DND-41 (cell line): ENCODE data around the gene ABCC4.

ENCODE experiments used
- ATAC-seq: fragments of 200-7000 bp; cut with Tn5 transposase; 3 replicates; pipeline ENCODE4 v1.9.1; 2021; ENCODE audit warnings: low read depth; ENCODE audit not compliant: insufficient read depth
- DNase-seq: peaks from one replicate; pipeline ENCODE4 v3.0.0-alpha.2; 2020
- H2AFZ ChIP-seq: 2 replicates; pipeline ENCODE4 v1.6.0; 2012; ENCODE audit warnings: low read depth, low read length
- H3K27ac ChIP-seq: 2 replicates; pipeline ENCODE4 v1.5.1; 2012; ENCODE audit warnings: low read length, inconsistent platforms
- H3K27me3 ChIP-seq: fragments of 200-600 bp; sonication (generic); 2 replicates; pipeline ENCODE4 v1.6.0; 2012; ENCODE audit warnings: low read length, mild to moderate bottlenecking, inconsistent platforms; ENCODE audit not compliant: insufficient read depth, poor library complexity
- H3K36me3 ChIP-seq: 2 replicates; pipeline ENCODE4 v1.5.1; 2012; ENCODE audit warnings: low read length, inconsistent platforms; ENCODE audit not compliant: insufficient read depth
- H3K4me1 ChIP-seq: 2 replicates; pipeline ENCODE4 v1.5.1; 2012; ENCODE audit warnings: mild to moderate bottlenecking, low read length; ENCODE audit not compliant: insufficient read depth
- H3K4me2 ChIP-seq: 2 replicates; pipeline ENCODE4 v1.6.0; 2012; ENCODE audit warnings: mild to moderate bottlenecking, moderate library complexity, low read length, inconsistent platforms; ENCODE audit not compliant: insufficient read depth
- H3K4me3 ChIP-seq, 2 experiments: fragments of 200-600 bp in 1 of 2; shearing (Covaris generic) in 1 of 2; 2 replicates each; pipeline ENCODE4 v1.5.1; 2012 to 2016; ENCODE audit warnings: inconsistent platforms in 2 of 2, low read length in 2 of 2, mild to moderate bottlenecking in 2 of 2, low read depth in 1 of 2, moderate library complexity in 1 of 2
- H3K79me2 ChIP-seq: 2 replicates; pipeline ENCODE4 v1.6.0; 2012; ENCODE audit warnings: low read length, inconsistent platforms; ENCODE audit not compliant: insufficient read depth
- H3K9ac ChIP-seq: 2 replicates; pipeline ENCODE4 v1.6.0; 2012; ENCODE audit warnings: low read depth, mild to moderate bottlenecking, inconsistent platforms, low read length, moderate library complexity
- H3K9me3 ChIP-seq: 2 replicates; pipeline ENCODE4 v1.5.1; 2012; ENCODE audit warnings: low read length, moderate library complexity, mild to moderate bottlenecking, inconsistent platforms; ENCODE audit not compliant: insufficient read depth, severe bottlenecking
- H4K20me1 ChIP-seq: 2 replicates; pipeline ENCODE4 v1.6.0; 2012; ENCODE audit warnings: low read length; ENCODE audit not compliant: insufficient read depth
- CTCF ChIP-seq: IDR thresholded peaks from 2 replicates; pipeline ENCODE4 v1.5.1; 2012; ENCODE audit warnings: borderline replicate concordance, low read length, moderate library complexity, mild to moderate bottlenecking; ENCODE audit not compliant: poor library complexity, severe bottlenecking; ENCODE audit errors: extremely low read depth
- EZH2 ChIP-seq: IDR thresholded peaks from 3 replicates; pipeline ENCODE4 v1.6.1; 2012; ENCODE audit warnings: borderline replicate concordance, low read depth, mild to moderate bottlenecking, moderate library complexity, low read length, inconsistent platforms; ENCODE audit not compliant: severe bottlenecking

Gene ABCC4

GRCh38 chr13:94988654-94989053, 312.6 kb downstream of the ABCC4 start:
- Histone ChIP-seq H3K36me3 (no peaks in the 10 kb centered on the region), H4K20me1 (no peaks in the 10 kb centered on the region), H3K4me1 (no peaks in the 10 kb centered on the region), H3K27me3 (no peaks in the 10 kb centered on the region), H3K4me3 (no peak overlapping the region), H2AFZ (no peak overlapping the region), H3K4me2 (no peak overlapping the region), H3K9ac (no peak overlapping the region), H3K9me3 (no peaks in the 10 kb centered on the region), H3K79me2 (no peaks in the 10 kb centered on the region), H3K27ac (no peak overlapping the region)
- TF ChIP-seq EZH2, result no peak
- no peak for TF ChIP-seq CTCF
- ATAC-seq, result no peak
- no peak for DNase-seq

- DNase-seq (no peak), ATAC-seq (no peak)
- no peak overlapping the region for H3K9ac ChIP-seq
- no peak overlapping the region for H3K4me2 ChIP-seq
- no peak overlapping the region for H3K4me3 ChIP-seq
- H3K4me1 ChIP-seq, result no peaks in the 10 kb centered on the region
- TF ChIP-seq CTCF (no peak), EZH2 (no peak)
- H3K9me3 ChIP-seq, result no peaks in the 10 kb centered on the region
- H3K36me3 ChIP-seq, result no peaks in the 10 kb centered on the region
- no peak overlapping the region for H2AFZ ChIP-seq
- no peaks in the 10 kb centered on the region for H4K20me1 ChIP-seq
- no peak overlapping the region for H3K27ac ChIP-seq
- no peaks in the 10 kb centered on the region for H3K27me3 ChIP-seq
- H3K79me2 ChIP-seq, result no peaks in the 10 kb centered on the region
Measured at GRCh38 chr13:94987869-94988268, 313.4 kb downstream of the ABCC4 start.

GRCh38 chr13:94987081-94987480, 314.2 kb downstream of the ABCC4 start:
- Histone ChIP-seq H2AFZ (no peak overlapping the region), H3K4me1 (no peaks in the 10 kb centered on the region), H3K27me3 (no peaks in the 10 kb centered on the region), H3K27ac (no peak overlapping the region), H3K4me3 (no peak overlapping the region), H3K4me2 (no peak overlapping the region), H3K36me3 (no peaks in the 10 kb centered on the region), H3K79me2 (no peaks in the 10 kb centered on the region), H4K20me1 (no peaks in the 10 kb centered on the region), H3K9me3 (no peaks in the 10 kb centered on the region), H3K9ac (no peak overlapping the region)
- no peak for ATAC-seq
- no peak for DNase-seq
- TF ChIP-seq EZH2, result no peak
- no peak for TF ChIP-seq CTCF

GRCh38 chr13:94984958-94985357, 316.3 kb downstream of the ABCC4 start:
- ATAC-seq (no peak), DNase-seq (no peak)
- Histone ChIP-seq H3K4me2 (no peak overlapping the region), H3K27ac (no peak overlapping the region), H3K36me3 (no peaks in the 10 kb centered on the region), H3K4me3 (no peak overlapping the region), H3K9ac (no peak overlapping the region), H2AFZ (no peak overlapping the region), H3K9me3 (no peaks in the 10 kb centered on the region), H3K4me1 (no peaks in the 10 kb centered on the region), H4K20me1 (no peaks in the 10 kb centered on the region), H3K79me2 (no peaks in the 10 kb centered on the region), H3K27me3 (no peaks in the 10 kb centered on the region)
- TF ChIP-seq EZH2 (no peak), CTCF (no peak)
